ENCODE data around the gene PRSS38. TPM values are rescaled to one million over a fixed set of nuclear protein-coding genes. Genes with fewer than 3 reads are reported as not detected.

Gene PRSS38
- polyA plus RNA-seq, 1 donor (not counting 4 experiments of a cell fraction or from before 2014, with no cell fraction given): not detected

DNA sequence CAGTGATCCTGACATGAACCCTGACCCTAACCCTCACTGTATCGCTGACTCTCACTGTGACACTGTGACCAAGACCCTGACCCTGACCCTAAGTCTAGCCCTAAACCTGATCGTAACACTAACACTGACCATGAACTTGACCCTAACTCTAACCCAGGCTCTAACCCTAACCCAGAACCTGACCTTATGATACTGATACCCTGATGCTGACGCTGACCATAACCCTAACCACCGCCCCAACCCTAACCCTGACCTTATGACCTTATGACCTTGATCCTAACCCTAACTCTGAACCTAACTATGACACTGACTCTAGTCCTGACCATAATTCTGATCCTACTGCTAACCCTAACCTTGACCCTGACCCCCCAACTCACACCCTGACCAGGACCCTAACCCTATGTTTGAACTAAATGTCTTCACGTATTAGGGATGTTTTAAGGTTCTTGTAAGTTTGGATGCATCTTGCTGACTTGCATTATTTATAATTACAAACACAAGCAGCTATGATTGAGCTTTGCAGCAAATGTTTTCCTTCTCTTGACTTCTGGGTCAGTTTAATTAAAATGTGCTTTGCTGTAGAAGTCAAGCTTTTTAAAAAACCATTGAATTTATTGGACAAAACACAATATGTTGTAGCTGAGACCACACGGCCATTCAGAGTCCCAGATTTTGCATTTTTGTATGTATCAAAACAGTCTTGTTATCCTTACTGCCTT, 23.9 kb upstream of the PRSS38 start:
- dilution Hi-C loops (cut with MboI; ENCODE audit: extremely low pct_ligation_motif_present, low sequenced_read_pairs): loop anchor here (10.0 kb wide), 1 partner anchor 133 kb away; no protein-coding TSS in a partner anchor
- Histone ChIP-seq H3K27ac (ENCODE audit: control insufficient read depth, insufficient read depth, low read length) (no peak overlapping the region), H3K36me3 (ENCODE audit: control insufficient read depth in 2 of 2, extremely low read depth in 1 of 2, insufficient read depth in 2 of 2, low read length in 2 of 2) (no peaks in the 10 kb centered on the region), H3K9me3 (ENCODE audit: control insufficient read depth, low read depth, low read length) (no peaks in the 10 kb centered on the region), H3K9me1 (ENCODE audit: control insufficient read depth, extremely low read depth, insufficient read depth, low read length) (no peaks in the 10 kb centered on the region), H3K79me2 (ENCODE audit: control insufficient read depth, insufficient read depth, low read length) (no peaks in the 10 kb centered on the region), H4K20me1 (ENCODE audit: control insufficient read depth, extremely low read depth, insufficient read depth, low read length) (no peaks in the 10 kb centered on the region), H3K27me3 (ENCODE audit: control insufficient read depth, extremely low read depth, insufficient read depth, low read length) (peaks cover 13% of the 10 kb centered on the region), H3K4me2 (ENCODE audit: control insufficient read depth, extremely low read depth, insufficient read depth, low read depth, low read length) (no peak overlapping the region), H3K4me1 (ENCODE audit: control insufficient read depth, extremely low read depth, insufficient read depth, low read length) (peaks cover 9% of the 10 kb centered on the region), H2AFZ (ENCODE audit: control insufficient read depth, low read length) (no peak overlapping the region), H3K4me3 (ENCODE audit: control insufficient read depth in 2 of 3, extremely low read depth in 1 of 3, insufficient read depth in 2 of 3, low read depth in 1 of 3, low read length in 3 of 3) (no peak overlapping the region), H3K9ac (ENCODE audit: control insufficient read depth, extremely low read depth, insufficient read depth, low read length) (no peak overlapping the region)
- TF ChIP-seq, protein P1, sequence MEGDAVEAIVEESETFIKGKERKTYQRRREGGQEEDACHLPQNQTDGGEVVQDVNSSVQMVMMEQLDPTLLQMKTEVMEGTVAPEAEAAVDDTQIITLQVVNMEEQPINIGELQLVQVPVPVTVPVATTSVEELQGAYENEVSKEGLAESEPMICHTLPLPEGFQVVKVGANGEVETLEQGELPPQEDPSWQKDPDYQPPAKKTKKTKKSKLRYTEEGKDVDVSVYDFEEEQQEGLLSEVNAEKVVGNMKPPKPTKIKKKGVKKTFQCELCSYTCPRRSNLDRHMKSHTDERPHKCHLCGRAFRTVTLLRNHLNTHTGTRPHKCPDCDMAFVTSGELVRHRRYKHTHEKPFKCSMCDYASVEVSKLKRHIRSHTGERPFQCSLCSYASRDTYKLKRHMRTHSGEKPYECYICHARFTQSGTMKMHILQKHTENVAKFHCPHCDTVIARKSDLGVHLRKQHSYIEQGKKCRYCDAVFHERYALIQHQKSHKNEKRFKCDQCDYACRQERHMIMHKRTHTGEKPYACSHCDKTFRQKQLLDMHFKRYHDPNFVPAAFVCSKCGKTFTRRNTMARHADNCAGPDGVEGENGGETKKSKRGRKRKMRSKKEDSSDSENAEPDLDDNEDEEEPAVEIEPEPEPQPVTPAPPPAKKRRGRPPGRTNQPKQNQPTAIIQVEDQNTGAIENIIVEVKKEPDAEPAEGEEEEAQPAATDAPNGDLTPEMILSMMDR (optimal IDR thresholded peaks at IDR 0.05 in 1 of 3, IDR thresholded peaks at IDR 0.05 in 1 of 3, conservative IDR thresholded peaks at IDR 0.05 in 1 of 3; ENCODE audit: extremely low read depth in 1 of 3, insufficient read depth in 2 of 3, low read length in 3 of 3): no peak
- no peak for TF ChIP-seq EZH2 (IDR thresholded peaks at IDR 0.05; ENCODE audit: low read length)
- no peak for FAIRE-seq
- no peak for DNase-seq (ENCODE audit: low read depth, low spot score)

DNA sequence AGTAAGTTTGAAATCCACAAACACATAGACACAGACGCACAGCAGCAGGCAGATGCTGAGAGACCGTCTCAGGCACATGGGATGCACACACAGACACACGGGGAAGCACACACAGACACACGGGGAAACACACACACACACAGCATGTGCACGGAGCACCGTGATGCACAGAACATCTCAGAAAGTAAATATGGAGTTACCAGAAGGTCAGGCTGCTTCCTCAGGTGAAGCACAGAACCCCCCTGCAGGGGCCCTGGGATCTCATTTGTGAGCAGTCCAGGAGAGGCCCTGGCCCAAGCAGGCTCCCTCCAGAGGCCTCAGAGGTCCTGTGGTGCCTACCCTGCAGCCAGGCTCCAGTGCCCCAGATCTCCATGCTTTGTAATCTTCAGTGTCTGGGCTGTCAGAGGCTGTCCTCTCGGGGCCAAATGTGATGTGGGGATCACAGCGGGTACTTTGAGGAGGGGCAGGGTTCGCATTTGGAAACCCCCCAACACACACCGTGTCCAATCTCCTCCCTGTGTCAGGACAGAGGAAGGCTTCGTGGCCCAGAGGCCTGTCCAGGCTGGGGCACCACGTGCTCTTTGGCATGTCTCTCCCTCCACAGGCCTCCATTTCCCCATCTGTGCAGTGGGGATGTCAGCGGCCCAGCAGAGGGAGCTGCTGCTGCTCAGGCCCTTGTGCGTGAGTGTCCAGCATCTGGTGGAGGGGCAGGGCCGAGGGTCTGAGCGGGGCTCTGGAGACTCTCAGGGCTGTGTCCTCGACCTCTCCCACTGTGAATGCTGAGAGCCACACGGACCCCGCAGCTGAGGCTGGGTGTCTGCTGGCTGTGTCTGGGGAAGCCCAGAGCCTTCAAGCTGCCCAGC, 23.0 kb upstream of the PRSS38 start:
- no peak for FAIRE-seq
- H4K20me1 ChIP-seq (ENCODE audit: control insufficient read depth, extremely low read depth, insufficient read depth, low read length): no peaks in the 10 kb centered on the region
- no peaks in the 10 kb centered on the region for H3K79me2 ChIP-seq (ENCODE audit: control insufficient read depth, insufficient read depth, low read length)
- no peaks in the 10 kb centered on the region for H3K9me1 ChIP-seq (ENCODE audit: control insufficient read depth, extremely low read depth, insufficient read depth, low read length)
- H3K9ac ChIP-seq (ENCODE audit: control insufficient read depth, extremely low read depth, insufficient read depth, low read length): no peak overlapping the region
- no peaks in the 10 kb centered on the region for H3K9me3 ChIP-seq (ENCODE audit: control insufficient read depth, low read depth, low read length)
- no peak overlapping the region for H3K27ac ChIP-seq (ENCODE audit: control insufficient read depth, insufficient read depth, low read length)
- no peak for DNase-seq (ENCODE audit: low read depth, low spot score)
- dilution Hi-C loops (cut with MboI; ENCODE audit: extremely low pct_ligation_motif_present, low sequenced_read_pairs): loop anchor here (10.0 kb wide), 1 partner anchor 132 kb away; no protein-coding TSS in a partner anchor
- H3K4me2 ChIP-seq (ENCODE audit: control insufficient read depth, extremely low read depth, insufficient read depth, low read depth, low read length): no peak overlapping the region
- H3K27me3 ChIP-seq (ENCODE audit: control insufficient read depth, extremely low read depth, insufficient read depth, low read length): peaks cover 9% of the 10 kb centered on the region
- H3K36me3 ChIP-seq (ENCODE audit: control insufficient read depth in 2 of 2, extremely low read depth in 1 of 2, insufficient read depth in 2 of 2, low read length in 2 of 2): no peaks in the 10 kb centered on the region
- no peak overlapping the region for H2AFZ ChIP-seq (ENCODE audit: control insufficient read depth, low read length)
- TF ChIP-seq, protein P1 (optimal IDR thresholded peaks at IDR 0.05 in 1 of 3, IDR thresholded peaks at IDR 0.05 in 1 of 3, conservative IDR thresholded peaks at IDR 0.05 in 1 of 3; ENCODE audit: extremely low read depth in 1 of 3, insufficient read depth in 2 of 3, low read length in 3 of 3): peak in 1 of 3 experiments; percentile 48
- no peak for TF ChIP-seq EZH2 (IDR thresholded peaks at IDR 0.05; ENCODE audit: low read length)
- no peak overlapping the region for H3K4me3 ChIP-seq (ENCODE audit: control insufficient read depth in 2 of 3, extremely low read depth in 1 of 3, insufficient read depth in 2 of 3, low read depth in 1 of 3, low read length in 3 of 3)
- H3K4me1 ChIP-seq (ENCODE audit: control insufficient read depth, extremely low read depth, insufficient read depth, low read length): peaks cover 7% of the 10 kb centered on the region
